A549 (cell line): ENCODE results near the gene UMAD1.

Experiments
- CTCF ChIP-seq: fragments of >200 bp; sonication (Bioruptor Twin); formaldehyde crosslinking; IDR thresholded peaks from 3 replicates; pipeline ENCODE4 v1.5.1; 2016
- HDAC2 ChIP-seq: fragments of 200-600 bp; sonication (generic); IDR thresholded peaks from 2 replicates; pipeline ENCODE4 v1.6.1; 2016
- POLR2A ChIP-seq: IDR thresholded peaks from 2 replicates; pipeline ENCODE4 v1.6.1; 2012; ENCODE audit warnings: mild to moderate bottlenecking, low read length

DNA sequence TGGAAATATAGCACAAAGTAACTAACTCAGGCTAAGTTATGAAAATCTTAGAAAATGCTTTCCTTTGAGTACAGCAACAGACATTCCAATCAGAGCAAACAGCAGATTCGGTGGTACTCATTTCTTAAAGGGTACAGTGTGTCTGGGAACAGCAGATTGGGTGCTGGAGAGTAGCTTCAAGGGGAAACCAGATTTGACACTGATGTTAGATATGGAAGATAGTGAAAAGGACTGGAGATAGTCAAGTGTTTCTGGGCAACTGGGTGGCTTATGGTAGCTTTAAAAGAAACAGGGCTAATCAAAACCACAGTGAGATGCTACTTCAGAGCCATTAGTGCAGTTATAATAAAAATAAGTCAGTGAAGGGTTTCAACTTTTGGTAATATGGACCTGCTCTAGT, 12.1 kb upstream of the UMAD1 start:
- TF ChIP-seq POLR2A (no peak), CTCF (no peak), HDAC2 (no peak)
